Activated CD4-positive, alpha-beta memory T cell treated with anti-CD3 and anti-CD28 coated beads for 36 hours (primary cell): Measurements from ENCODE around the gene FFAR2. TPM values are rescaled to one million over a fixed set of nuclear protein-coding genes. Genes with fewer than 3 reads are reported as not detected.
"Not testable (repeated sequence)": the region's sequence is repeated elsewhere in the genome, so short reads cannot be mapped to it uniquely, and the experiment has no call there.

Experiments
- CTCF ChIA-PET: fragments of 350-600 bp; sonication (Branson Sonifier 250); formaldehyde crosslinking; loops from one replicate; lab custom pipeline; 2021; ENCODE audit warnings: antibody characterized with exemption, inconsistent platforms; lab: Charles Lee
- POLR2A ChIA-PET: fragments of 350-600 bp; sonication (Branson Sonifier 250); formaldehyde crosslinking; loops from one replicate; lab custom pipeline; 2021; ENCODE audit warnings: antibody characterized with exemption; lab: Charles Lee
- DNase-seq: peaks from one replicate; pipeline ENCODE4 v3.0.0-alpha.2; 2020
- H3K27ac Mint-ChIP-seq: one replicate; pipeline ENCODE4 v1.8.0; 2021; ENCODE audit warnings: mixed read lengths
- H3K27me3 Mint-ChIP-seq: one replicate; pipeline ENCODE4 v1.8.0; 2021; ENCODE audit warnings: mixed read lengths
- H3K36me3 Mint-ChIP-seq: one replicate; pipeline ENCODE4 v1.8.0; 2021; ENCODE audit warnings: mixed read lengths
- H3K4me1 Mint-ChIP-seq: one replicate; pipeline ENCODE4 v1.8.0; 2021; ENCODE audit warnings: low read depth, mixed read lengths
- H3K4me3 Mint-ChIP-seq: one replicate; pipeline ENCODE4 v1.8.0; 2021; ENCODE audit warnings: mild to moderate bottlenecking, mixed read lengths
- H3K9me3 Mint-ChIP-seq: one replicate; pipeline ENCODE4 v1.8.0; 2021; ENCODE audit warnings: mixed read lengths
- intact Hi-C: fragments of 100-400 bp; cut with micrococcal nuclease; formaldehyde crosslinking; loops from one replicate; pipeline ENCODE4 v1.15.1; 2023
- total RNA-seq, 2 experiments: library from RNA; stranded (reverse); gene quantifications; one replicate each; pipeline ENCODE4 v1.2.3, GENCODE V29; 2021

Gene FFAR2
- not detected for total RNA-seq

GRCh38 chr19:35447606-35448469 lies at the start of gene FFAR2:
TSS of gene FFAR2 (plus strand) at chr19:35448257. CDS start at chr19:35449715, 1,458 bp downstream.
- H3K36me3 Mint-ChIP-seq = no peaks in the 10 kb centered on the region
- H3K4me1 Mint-ChIP-seq = peaks cover 51% of the 10 kb centered on the region
- CTCF ChIA-PET = interaction anchor here (0.7 to 1.7 kb wide), 3 partner anchors 30 to 95 kb away, joined by 4 to 6 read pairs (median 5); no protein-coding TSS in a partner anchor
- no peak within 1 kb of the TSS for H3K27ac Mint-ChIP-seq
- POLR2A ChIA-PET = no interaction called here
- intact Hi-C loops = loop anchor here (2.0 kb wide), 1 partner anchor 15 kb away; no protein-coding TSS in a partner anchor
- H3K27me3 Mint-ChIP-seq = peaks cover 16% of the 10 kb centered on the region
- no peaks in the 10 kb centered on the region for H3K9me3 Mint-ChIP-seq
- H3K4me3 Mint-ChIP-seq = no peak within 1 kb of the TSS
- no peak for DNase-seq

GRCh38 chr19:35398570-35398969 lies 49.5 kb upstream of the FFAR2 start:
- H3K9me3 Mint-ChIP-seq = no peaks in the 10 kb centered on the region
- no peak for DNase-seq

GRCh38 chr19:35399231-35399630 lies 48.8 kb upstream of the FFAR2 start:
- DNase-seq = no peak
- H3K4me1 Mint-ChIP-seq = peaks cover 2% of the 10 kb centered on the region
- intact Hi-C loops = no loop called here
- ChIA-PET CTCF (interaction anchor here (0.5 kb wide), 1 partner anchor 35 kb away, joined by 3 read pairs; no protein-coding TSS in a partner anchor), POLR2A (no interaction called here)
- no peaks in the 10 kb centered on the region for H3K36me3 Mint-ChIP-seq
- no peak overlapping the region for H3K27ac Mint-ChIP-seq
- H3K4me3 Mint-ChIP-seq = no peak overlapping the region
- no peaks in the 10 kb centered on the region for H3K9me3 Mint-ChIP-seq
- no peaks in the 10 kb centered on the region for H3K27me3 Mint-ChIP-seq

More at GRCh38 chr19:35398570-35398969, 49.5 kb upstream of the FFAR2 start:
- peaks cover 2% of the 10 kb centered on the region for H3K4me1 Mint-ChIP-seq
- POLR2A ChIA-PET = no interaction called here
- no peak overlapping the region for H3K27ac Mint-ChIP-seq
- no peaks in the 10 kb centered on the region for H3K27me3 Mint-ChIP-seq
- no peaks in the 10 kb centered on the region for H3K36me3 Mint-ChIP-seq
- intact Hi-C loops = no loop called here
- H3K4me3 Mint-ChIP-seq = no peak overlapping the region
- CTCF ChIA-PET = no interaction called here

- POLR2A ChIA-PET = no interaction called here
- H3K4me1 Mint-ChIP-seq = peaks cover 9% of the 10 kb centered on the region
- H3K4me3 Mint-ChIP-seq = no peak overlapping the region
- no peaks in the 10 kb centered on the region for H3K9me3 Mint-ChIP-seq
- CTCF ChIA-PET = interaction anchor here (0.6 to 0.7 kb wide), 2 partner anchors 192 to 489 kb away, joined by 3 to 5 read pairs; no protein-coding TSS in a partner anchor
- H3K36me3 Mint-ChIP-seq = no peaks in the 10 kb centered on the region
- H3K27me3 Mint-ChIP-seq = no peaks in the 10 kb centered on the region
- intact Hi-C loops = no loop called here
- H3K27ac Mint-ChIP-seq = no peak overlapping the region
- DNase-seq = no peak
Measured at GRCh38 chr19:35399948-35400772, 47.9 kb upstream of the FFAR2 start.

GRCh38 chr19:35400773-35401100 lies 47.3 kb upstream of the FFAR2 start:
- no peak overlapping the region for H3K4me3 Mint-ChIP-seq
- H3K4me1 Mint-ChIP-seq = peaks cover 14% of the 10 kb centered on the region
- ChIA-PET CTCF (interaction anchor here (0.7 kb wide), 2 partner anchors 26 to 191 kb away, joined by 3 read pairs; no protein-coding TSS in a partner anchor), POLR2A (no interaction called here)
- no peak for DNase-seq
- intact Hi-C loops = no loop called here
- no peaks in the 10 kb centered on the region for H3K27me3 Mint-ChIP-seq
- no peak overlapping the region for H3K27ac Mint-ChIP-seq
- H3K36me3 Mint-ChIP-seq = no peaks in the 10 kb centered on the region
- H3K9me3 Mint-ChIP-seq = no peaks in the 10 kb centered on the region

- H3K4me3 Mint-ChIP-seq, H3K9me3 Mint-ChIP-seq, H3K27ac Mint-ChIP-seq, POLR2A ChIA-PET, DNase-seq, H3K36me3 Mint-ChIP-seq, intact Hi-C loops, H3K27me3 Mint-ChIP-seq: not testable (repeated sequence)
- CTCF ChIA-PET = interaction anchor here (0.7 kb wide), 1 partner anchor 26 kb away, joined by 3 read pairs; no protein-coding TSS in a partner anchor
- peaks cover 16% of the 10 kb centered on the region for H3K4me1 Mint-ChIP-seq
Measured at GRCh38 chr19:35401416-35401815, 46.6 kb upstream of the FFAR2 start.

- ChIA-PET CTCF (interaction anchor here (0.5 to 1.1 kb wide), 4 partner anchors 44 to 185 kb away, joined by 3 to 5 read pairs (median 4); partner anchors contain the start of gene FFAR1), POLR2A (interaction anchor here (1.1 kb wide), 1 partner anchor 49 kb away, joined by 3 read pairs; no protein-coding TSS in a partner anchor)
- Mint-ChIP-seq H3K4me1 (peaks cover 16% of the 10 kb centered on the region), H3K27ac (no peak overlapping the region), H3K27me3 (no peaks in the 10 kb centered on the region), H3K9me3 (no peaks in the 10 kb centered on the region), H3K4me3 (no peak overlapping the region), H3K36me3 (no peaks in the 10 kb centered on the region)
- intact Hi-C loops = no loop called here
- DNase-seq = peak; percentile 40
Measured at GRCh38 chr19:35403116-35403760, 44.8 kb upstream of the FFAR2 start.

- no peak overlapping the region for H3K4me3 Mint-ChIP-seq
- H3K27ac Mint-ChIP-seq = peak overlapping the region; percentile 55
- H3K9me3 Mint-ChIP-seq = no peaks in the 10 kb centered on the region
- H3K36me3 Mint-ChIP-seq = no peaks in the 10 kb centered on the region
- intact Hi-C loops = loop anchor here (1.0 kb wide), 2 partner anchors 46 to 58 kb away; partner anchors contain the start of gene FFAR1
- peaks cover 16% of the 10 kb centered on the region for H3K4me1 Mint-ChIP-seq
- CTCF ChIA-PET = interaction anchor here (1.4 kb wide), 1 partner anchor 90 kb away, joined by 5 read pairs; no protein-coding TSS in a partner anchor
- H3K27me3 Mint-ChIP-seq = no peaks in the 10 kb centered on the region
- POLR2A ChIA-PET = interaction anchor here (1.4 kb wide), 1 partner anchor 58 kb away, joined by 4 read pairs; the partner anchor contains the start of gene FFAR1
- peak; percentile 90 for DNase-seq
Measured at GRCh38 chr19:35404879-35405622, 43.0 kb upstream of the FFAR2 start.

- no peak overlapping the region for H3K27ac Mint-ChIP-seq
- DNase-seq = no peak
- peaks cover 16% of the 10 kb centered on the region for H3K4me1 Mint-ChIP-seq
- intact Hi-C loops = no loop called here
- POLR2A ChIA-PET = no interaction called here
- CTCF ChIA-PET = interaction anchor here (0.6 to 1.1 kb wide), 2 partner anchors 20 to 87 kb away, joined by 4 read pairs; no protein-coding TSS in a partner anchor
- H3K4me3 Mint-ChIP-seq = no peak overlapping the region
- no peaks in the 10 kb centered on the region for H3K36me3 Mint-ChIP-seq
- H3K9me3 Mint-ChIP-seq = no peaks in the 10 kb centered on the region
- H3K27me3 Mint-ChIP-seq = peaks cover 2% of the 10 kb centered on the region
Measured at GRCh38 chr19:35407619-35408018, 40.4 kb upstream of the FFAR2 start.

GRCh38 chr19:35408284-35409171 lies 39.5 kb upstream of the FFAR2 start:
- intact Hi-C loops = no loop called here
- POLR2A ChIA-PET = no interaction called here
- no peak overlapping the region for H3K27ac Mint-ChIP-seq
- H3K4me1 Mint-ChIP-seq = peaks cover 15% of the 10 kb centered on the region
- no peak overlapping the region for H3K4me3 Mint-ChIP-seq
- H3K9me3 Mint-ChIP-seq = no peaks in the 10 kb centered on the region
- peaks cover 4% of the 10 kb centered on the region for H3K27me3 Mint-ChIP-seq
- no peaks in the 10 kb centered on the region for H3K36me3 Mint-ChIP-seq
- CTCF ChIA-PET = no interaction called here
- DNase-seq = no peak
